ENCODE data around the gene CNDP2.

CNDP2 gene

DNA sequence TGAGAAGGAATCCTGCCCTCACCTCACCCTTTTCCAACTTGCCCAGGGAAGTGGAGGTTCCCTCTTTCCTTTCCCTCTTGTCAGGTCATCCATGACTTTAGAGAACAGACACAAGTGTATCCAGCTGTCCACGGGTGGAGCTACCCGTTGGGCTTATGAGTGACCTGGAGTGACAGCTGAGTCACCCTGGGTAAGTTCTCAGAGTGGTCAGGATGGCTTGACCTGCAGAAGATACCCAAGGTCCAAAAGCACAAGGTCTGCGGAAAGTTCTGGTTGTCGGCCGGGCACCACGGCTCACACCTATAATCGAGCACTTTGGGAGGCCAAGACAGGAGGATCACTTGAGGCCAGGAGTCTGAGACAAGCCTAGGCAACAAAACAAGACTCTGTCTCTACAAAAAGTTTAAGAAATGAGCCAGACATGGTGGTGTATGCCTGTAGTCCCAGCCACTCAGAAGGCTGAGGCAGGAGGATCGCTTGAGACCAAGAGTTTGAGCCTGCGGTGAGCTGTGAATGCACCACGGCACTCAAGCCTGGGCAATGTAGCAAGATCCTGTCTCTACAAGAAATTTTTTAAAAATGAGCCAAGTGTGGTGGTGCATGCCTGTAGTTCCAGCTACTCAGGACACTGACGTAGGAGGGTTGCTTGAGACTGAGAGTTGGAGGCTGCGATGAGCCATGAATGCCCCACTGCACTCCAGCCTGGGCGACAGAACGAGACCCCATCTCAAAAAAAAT is 24.1 kb downstream of the CNDP2 start:
- ATAC-seq: no peak
- TF ChIP-seq ZC3H10 (CRISPR knock-in tag; IDR thresholded peaks at IDR 0.05): no peak
- TF ChIP-seq, protein P1, sequence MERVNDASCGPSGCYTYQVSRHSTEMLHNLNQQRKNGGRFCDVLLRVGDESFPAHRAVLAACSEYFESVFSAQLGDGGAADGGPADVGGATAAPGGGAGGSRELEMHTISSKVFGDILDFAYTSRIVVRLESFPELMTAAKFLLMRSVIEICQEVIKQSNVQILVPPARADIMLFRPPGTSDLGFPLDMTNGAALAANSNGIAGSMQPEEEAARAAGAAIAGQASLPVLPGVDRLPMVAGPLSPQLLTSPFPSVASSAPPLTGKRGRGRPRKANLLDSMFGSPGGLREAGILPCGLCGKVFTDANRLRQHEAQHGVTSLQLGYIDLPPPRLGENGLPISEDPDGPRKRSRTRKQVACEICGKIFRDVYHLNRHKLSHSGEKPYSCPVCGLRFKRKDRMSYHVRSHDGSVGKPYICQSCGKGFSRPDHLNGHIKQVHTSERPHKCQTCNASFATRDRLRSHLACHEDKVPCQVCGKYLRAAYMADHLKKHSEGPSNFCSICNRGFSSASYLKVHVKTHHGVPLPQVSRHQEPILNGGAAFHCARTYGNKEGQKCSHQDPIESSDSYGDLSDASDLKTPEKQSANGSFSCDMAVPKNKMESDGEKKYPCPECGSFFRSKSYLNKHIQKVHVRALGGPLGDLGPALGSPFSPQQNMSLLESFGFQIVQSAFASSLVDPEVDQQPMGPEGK (CRISPR knock-in tag; IDR thresholded peaks at IDR 0.05; ENCODE audit: borderline replicate concordance): no peak
- TF ChIP-seq, protein P2, sequence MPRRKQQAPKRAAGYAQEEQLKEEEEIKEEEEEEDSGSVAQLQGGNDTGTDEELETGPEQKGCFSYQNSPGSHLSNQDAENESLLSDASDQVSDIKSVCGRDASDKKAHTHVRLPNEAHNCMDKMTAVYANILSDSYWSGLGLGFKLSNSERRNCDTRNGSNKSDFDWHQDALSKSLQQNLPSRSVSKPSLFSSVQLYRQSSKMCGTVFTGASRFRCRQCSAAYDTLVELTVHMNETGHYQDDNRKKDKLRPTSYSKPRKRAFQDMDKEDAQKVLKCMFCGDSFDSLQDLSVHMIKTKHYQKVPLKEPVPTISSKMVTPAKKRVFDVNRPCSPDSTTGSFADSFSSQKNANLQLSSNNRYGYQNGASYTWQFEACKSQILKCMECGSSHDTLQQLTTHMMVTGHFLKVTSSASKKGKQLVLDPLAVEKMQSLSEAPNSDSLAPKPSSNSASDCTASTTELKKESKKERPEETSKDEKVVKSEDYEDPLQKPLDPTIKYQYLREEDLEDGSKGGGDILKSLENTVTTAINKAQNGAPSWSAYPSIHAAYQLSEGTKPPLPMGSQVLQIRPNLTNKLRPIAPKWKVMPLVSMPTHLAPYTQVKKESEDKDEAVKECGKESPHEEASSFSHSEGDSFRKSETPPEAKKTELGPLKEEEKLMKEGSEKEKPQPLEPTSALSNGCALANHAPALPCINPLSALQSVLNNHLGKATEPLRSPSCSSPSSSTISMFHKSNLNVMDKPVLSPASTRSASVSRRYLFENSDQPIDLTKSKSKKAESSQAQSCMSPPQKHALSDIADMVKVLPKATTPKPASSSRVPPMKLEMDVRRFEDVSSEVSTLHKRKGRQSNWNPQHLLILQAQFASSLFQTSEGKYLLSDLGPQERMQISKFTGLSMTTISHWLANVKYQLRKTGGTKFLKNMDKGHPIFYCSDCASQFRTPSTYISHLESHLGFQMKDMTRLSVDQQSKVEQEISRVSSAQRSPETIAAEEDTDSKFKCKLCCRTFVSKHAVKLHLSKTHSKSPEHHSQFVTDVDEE (CRISPR knock-in tag; IDR thresholded peaks at IDR 0.05): no peak
- TF ChIP-seq ESRRG (CRISPR knock-in tag; IDR thresholded peaks at IDR 0.05): no peak
- TF ChIP-seq, protein P3, sequence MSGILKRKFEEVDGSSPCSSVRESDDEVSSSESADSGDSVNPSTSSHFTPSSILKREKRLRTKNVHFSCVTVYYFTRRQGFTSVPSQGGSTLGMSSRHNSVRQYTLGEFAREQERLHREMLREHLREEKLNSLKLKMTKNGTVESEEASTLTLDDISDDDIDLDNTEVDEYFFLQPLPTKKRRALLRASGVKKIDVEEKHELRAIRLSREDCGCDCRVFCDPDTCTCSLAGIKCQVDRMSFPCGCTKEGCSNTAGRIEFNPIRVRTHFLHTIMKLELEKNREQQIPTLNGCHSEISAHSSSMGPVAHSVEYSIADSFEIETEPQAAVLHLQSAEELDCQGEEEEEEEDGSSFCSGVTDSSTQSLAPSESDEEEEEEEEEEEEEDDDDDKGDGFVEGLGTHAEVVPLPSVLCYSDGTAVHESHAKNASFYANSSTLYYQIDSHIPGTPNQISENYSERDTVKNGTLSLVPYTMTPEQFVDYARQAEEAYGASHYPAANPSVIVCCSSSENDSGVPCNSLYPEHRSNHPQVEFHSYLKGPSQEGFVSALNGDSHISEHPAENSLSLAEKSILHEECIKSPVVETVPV (CRISPR knock-in tag; IDR thresholded peaks at IDR 0.05): no peak
- no peak for TF ChIP-seq ZFP30 (CRISPR knock-in tag; IDR thresholded peaks at IDR 0.05)
- no peak for TF ChIP-seq ARNTL (CRISPR knock-in tag; IDR thresholded peaks at IDR 0.05; ENCODE audit: borderline replicate concordance, low read depth)
- TF ChIP-seq ZNF70 (CRISPR knock-in tag; IDR thresholded peaks at IDR 0.05): no peak
- TF ChIP-seq GLIS3 (CRISPR knock-in tag; IDR thresholded peaks at IDR 0.05): no peak
- TF ChIP-seq TOX (CRISPR knock-in tag; IDR thresholded peaks at IDR 0.05; ENCODE audit: borderline replicate concordance): no peak
- TF ChIP-seq RARB (CRISPR knock-in tag; IDR thresholded peaks at IDR 0.05): no peak
- no peak for TF ChIP-seq SNAI2 (CRISPR knock-in tag; IDR thresholded peaks at IDR 0.05)
- TF ChIP-seq ZNF565 (CRISPR knock-in tag; conservative IDR thresholded peaks at IDR 0.05; ENCODE audit: low read depth): no peak
- no peak for TF ChIP-seq ZNF8 (CRISPR knock-in tag; IDR thresholded peaks at IDR 0.05)
- TF ChIP-seq, protein P4, sequence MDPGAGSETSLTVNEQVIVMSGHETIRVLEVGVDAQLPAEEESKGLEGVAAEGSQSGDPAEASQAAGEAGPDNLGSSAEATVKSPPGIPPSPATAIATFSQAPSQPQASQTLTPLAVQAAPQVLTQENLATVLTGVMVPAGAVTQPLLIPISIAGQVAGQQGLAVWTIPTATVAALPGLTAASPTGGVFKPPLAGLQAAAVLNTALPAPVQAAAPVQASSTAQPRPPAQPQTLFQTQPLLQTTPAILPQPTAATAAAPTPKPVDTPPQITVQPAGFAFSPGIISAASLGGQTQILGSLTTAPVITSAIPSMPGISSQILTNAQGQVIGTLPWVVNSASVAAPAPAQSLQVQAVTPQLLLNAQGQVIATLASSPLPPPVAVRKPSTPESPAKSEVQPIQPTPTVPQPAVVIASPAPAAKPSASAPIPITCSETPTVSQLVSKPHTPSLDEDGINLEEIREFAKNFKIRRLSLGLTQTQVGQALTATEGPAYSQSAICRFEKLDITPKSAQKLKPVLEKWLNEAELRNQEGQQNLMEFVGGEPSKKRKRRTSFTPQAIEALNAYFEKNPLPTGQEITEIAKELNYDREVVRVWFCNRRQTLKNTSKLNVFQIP (CRISPR knock-in tag; IDR thresholded peaks at IDR 0.05; ENCODE audit: borderline replicate concordance, low read depth): no peak
- no peak for TF ChIP-seq CSDC2 (CRISPR knock-in tag; IDR thresholded peaks at IDR 0.05)
- no peak for TF ChIP-seq BACH2 (CRISPR knock-in tag; IDR thresholded peaks at IDR 0.05; ENCODE audit: borderline replicate concordance)
- TF ChIP-seq ZFP3 (CRISPR knock-in tag; IDR thresholded peaks at IDR 0.05): no peak
- no peak for TF ChIP-seq PPARA (CRISPR knock-in tag; IDR thresholded peaks at IDR 0.05; ENCODE audit: borderline replicate concordance)

DNA sequence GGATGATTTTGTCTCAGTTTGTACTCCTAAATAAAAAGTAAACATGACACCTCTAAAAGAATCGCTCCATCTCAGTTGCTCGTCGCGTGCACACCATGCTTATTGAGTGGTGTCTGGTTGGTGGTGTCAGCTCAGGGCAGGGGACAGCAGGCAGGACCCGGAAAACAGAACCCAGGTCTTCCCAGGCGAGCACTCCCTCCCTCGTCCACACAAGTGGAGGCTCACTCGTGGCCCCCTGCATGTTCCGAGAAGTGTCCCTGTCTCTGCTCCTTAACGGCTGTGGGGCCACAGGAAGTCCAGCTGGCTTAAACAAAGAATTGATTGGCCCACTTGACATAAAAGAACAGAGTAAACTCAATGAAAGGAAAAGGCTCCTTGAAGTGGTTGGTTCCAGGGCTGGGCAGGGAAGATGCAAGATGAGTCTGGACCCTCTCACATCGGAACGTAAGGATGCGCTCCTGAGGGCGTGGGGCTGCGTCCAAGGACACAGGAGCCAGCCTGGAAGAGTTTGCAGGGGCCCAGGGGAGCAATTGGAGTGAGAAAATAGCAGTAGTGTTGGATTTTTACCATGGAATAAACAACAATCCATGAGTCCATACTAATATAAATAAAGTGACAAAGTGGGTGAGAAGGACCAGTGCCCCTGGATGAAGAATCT is 25.0 kb downstream of the CNDP2 start:
- ATAC-seq: no peak
- no peak for TF ChIP-seq BACH2 (CRISPR knock-in tag; IDR thresholded peaks at IDR 0.05; ENCODE audit: borderline replicate concordance)
- TF ChIP-seq, protein P2 (CRISPR knock-in tag; IDR thresholded peaks at IDR 0.05): no peak
- TF ChIP-seq TOX (CRISPR knock-in tag; IDR thresholded peaks at IDR 0.05; ENCODE audit: borderline replicate concordance): no peak
- TF ChIP-seq ISL1 (CRISPR knock-in tag; IDR thresholded peaks at IDR 0.05): no peak
- TF ChIP-seq, protein P1 (CRISPR knock-in tag; IDR thresholded peaks at IDR 0.05; ENCODE audit: borderline replicate concordance): no peak
- TF ChIP-seq ARNTL (CRISPR knock-in tag; IDR thresholded peaks at IDR 0.05; ENCODE audit: borderline replicate concordance, low read depth): no peak
- no peak for TF ChIP-seq GLIS3 (CRISPR knock-in tag; IDR thresholded peaks at IDR 0.05)
- TF ChIP-seq, protein P4 (CRISPR knock-in tag; IDR thresholded peaks at IDR 0.05; ENCODE audit: borderline replicate concordance, low read depth): no peak
- TF ChIP-seq, protein P3 (CRISPR knock-in tag; IDR thresholded peaks at IDR 0.05): no peak
- TF ChIP-seq ZC3H10 (CRISPR knock-in tag; IDR thresholded peaks at IDR 0.05): no peak
- TF ChIP-seq ZNF8 (CRISPR knock-in tag; IDR thresholded peaks at IDR 0.05): no peak
- TF ChIP-seq TCF4 (CRISPR knock-in tag; IDR thresholded peaks at IDR 0.05; ENCODE audit: borderline replicate concordance): no peak

All from SK-N-SH treated with all-trans-retinoic acid at 6 μM for 48 hours (cell line).